Esophagus muscularis mucosa (tissue), 4 donors: ENCODE data around the gene FZR1. TPM values are rescaled to one million over a fixed set of nuclear protein-coding genes. Genes with fewer than 3 reads are reported as not detected.

Source experiments
- DNase-seq: peaks from one replicate; pipeline ENCODE4 v3.0.0-alpha.2; 2017; ENCODE audit errors: extremely low spot score
- H3K27ac ChIP-seq, 4 donors: fragments of 200-600 bp; sonication (generic); replicated peaks in 1 of 4; 1 replicate in 3 of 4; 2 replicates in 1 of 4; pipeline ENCODE4 v1.5.1; 2016 to 2019; ENCODE audit warnings: mild to moderate bottlenecking in 1 of 4
- H3K27me3 ChIP-seq, 4 donors: fragments of 200-600 bp; sonication (generic); one replicate each; pipeline versions ENCODE4 v1.5.1 to v1.6.0; 2016 to 2019
- H3K36me3 ChIP-seq, 4 donors: fragments of 200-600 bp; sonication (generic); one replicate each; pipeline ENCODE4 v1.5.1; 2016 to 2019
- H3K4me1 ChIP-seq, 4 donors: fragments of 200-600 bp; sonication (generic); one replicate each; pipeline ENCODE4 v1.5.1; 2016 to 2019
- H3K4me3 ChIP-seq, 4 donors: fragments of 200-600 bp; sonication (generic); 1 replicate in 2 of 4; 2 replicates in 2 of 4; pipeline ENCODE4 v1.5.1; 2016 to 2019; ENCODE audit warnings: mild to moderate bottlenecking in 4 of 4, moderate library complexity in 1 of 4
- H3K9me3 ChIP-seq, 4 donors: fragments of 200-600 bp; sonication (generic); 1 replicate in 3 of 4; 2 replicates in 1 of 4; pipeline ENCODE4 v1.5.1; 2016 to 2019
- CTCF ChIP-seq, 3 experiments: fragments of 200-600 bp in 2 of 3; fragments of 450-650 bp in 1 of 3; sonication (generic) in 2 of 3; IDR thresholded peaks; one replicate each; pipeline ENCODE4 v1.5.1; 2017 to 2019; ENCODE audit warnings: antibody characterized with exemption in 3 of 3, mild to moderate bottlenecking in 2 of 3, moderate library complexity in 1 of 3
- EP300 ChIP-seq: sonication (generic); formaldehyde crosslinking; IDR thresholded peaks from one replicate; pipeline ENCODE4 v1.6.1; 2017; ENCODE audit warnings: antibody characterized with exemption
- POLR2A ChIP-seq: fragments of 450-650 bp; IDR thresholded peaks from one replicate; pipeline ENCODE4 v1.6.1; 2017; ENCODE audit warnings: antibody characterized with exemption, moderate library complexity, mild to moderate bottlenecking, low read depth
- POLR2AphosphoS5 ChIP-seq, 2 donors: sonication (generic); formaldehyde crosslinking; IDR thresholded peaks; one replicate each; pipeline ENCODE4 v1.6.1; 2017; ENCODE audit warnings: antibody characterized with exemption in 2 of 2
- WGBS: methylation state at CpG from one replicate; pipeline ENCODE4 v1.1.5; 2018; 5-methylcytosine and 5-hydroxymethylcytosine counted together
- intact Hi-C: fragments of 100-400 bp; cut with DNase I; formaldehyde crosslinking; loops from one replicate; pipeline ENCODE4 v1.15.1; 2023
- total RNA-seq, 4 donors: library from RNA; depleted of rRNA; stranded (reverse); fragments of >200 nt; gene quantifications; one replicate each; pipeline versions ENCODE4 v1.1.0 to v1.2.1, GENCODE V29; 2016

FZR1 gene
- total RNA-seq, 4 donors from 2014 or later = 15.8 to 41.2 (median 31.4) TPM

GRCh38 chr19:3493651-3494050 lies 12.5 kb upstream of the FZR1 start:
- Histone ChIP-seq H3K27me3 (no peaks in the 10 kb centered on the region), H3K9me3 (no peaks in the 10 kb centered on the region), H3K4me3 (no peak overlapping the region), H3K36me3 (peaks cover 41 to 79% (median 67%) of the 10 kb centered on the region in 4 donors), H3K4me1 (peaks cover 0 to 7% (median under 1%) of the 10 kb centered on the region in 4 donors), H3K27ac (no peak overlapping the region)
- no peak for DNase-seq
- intact Hi-C loops = no loop called here
- TF ChIP-seq CTCF (IDR thresholded peaks at IDR 0.05) (no peak), POLR2A (no peak), POLR2AphosphoS5 (IDR thresholded peaks at IDR 0.05) (no peak), EP300 (no peak)
- 90% methylated on average over 10 of the region's 14 CpGs for WGBS

- no peaks in the 10 kb centered on the region for H3K27me3 ChIP-seq
- H3K36me3 ChIP-seq = peaks cover 41 to 79% (median 67%) of the 10 kb centered on the region in 4 donors
- no peak for TF ChIP-seq POLR2A
- no peak for TF ChIP-seq EP300
- TF ChIP-seq CTCF (IDR thresholded peaks at IDR 0.05) = no peak
- no peak for TF ChIP-seq POLR2AphosphoS5 (IDR thresholded peaks at IDR 0.05)
- DNase-seq = no peak
- no peaks in the 10 kb centered on the region for H3K9me3 ChIP-seq
- H3K27ac ChIP-seq = no peak overlapping the region
- 78% methylated on average over 10 of the region's 15 CpGs for WGBS
- peaks cover under 1 to 9% (median 3%) of the 10 kb centered on the region in 4 donors for H3K4me1 ChIP-seq
- H3K4me3 ChIP-seq = no peak overlapping the region
- intact Hi-C loops = no loop called here
These were observed 12.1 kb upstream of the FZR1 start for GRCh38 chr19:3494051-3494450.

GRCh38 chr19:3494559-3494958 lies 11.6 kb upstream of the FZR1 start:
- TF ChIP-seq POLR2A (no peak), EP300 (no peak), CTCF (IDR thresholded peaks at IDR 0.05) (no peak), POLR2AphosphoS5 (IDR thresholded peaks at IDR 0.05) (no peak)
- Histone ChIP-seq H3K27ac (no peak overlapping the region), H3K36me3 (peaks cover 41 to 79% (median 67%) of the 10 kb centered on the region in 4 donors), H3K4me1 (peaks cover 5 to 14% (median 8%) of the 10 kb centered on the region in 4 donors), H3K9me3 (no peaks in the 10 kb centered on the region), H3K4me3 (no peak overlapping the region), H3K27me3 (no peaks in the 10 kb centered on the region)
- intact Hi-C loops = no loop called here
- DNase-seq = no peak
- 94% methylated on average over 18 of the region's 18 CpGs for WGBS

GRCh38 chr19:3496392-3497273 lies 9.5 kb upstream of the FZR1 start:
- WGBS = 97% methylated on average over 30 of the region's 32 CpGs
- Histone ChIP-seq H3K9me3 (no peaks in the 10 kb centered on the region), H3K27ac (no peak overlapping the region), H3K27me3 (no peaks in the 10 kb centered on the region), H3K4me1 (peaks cover 10 to 26% (median 17%) of the 10 kb centered on the region in 4 donors), H3K36me3 (peaks cover 36 to 59% (median 54%) of the 10 kb centered on the region in 4 donors), H3K4me3 (no peak overlapping the region)
- intact Hi-C loops = no loop called here
- DNase-seq = no peak
- TF ChIP-seq POLR2A (no peak), POLR2AphosphoS5 (IDR thresholded peaks at IDR 0.05) (no peak), EP300 (no peak)

DNA sequence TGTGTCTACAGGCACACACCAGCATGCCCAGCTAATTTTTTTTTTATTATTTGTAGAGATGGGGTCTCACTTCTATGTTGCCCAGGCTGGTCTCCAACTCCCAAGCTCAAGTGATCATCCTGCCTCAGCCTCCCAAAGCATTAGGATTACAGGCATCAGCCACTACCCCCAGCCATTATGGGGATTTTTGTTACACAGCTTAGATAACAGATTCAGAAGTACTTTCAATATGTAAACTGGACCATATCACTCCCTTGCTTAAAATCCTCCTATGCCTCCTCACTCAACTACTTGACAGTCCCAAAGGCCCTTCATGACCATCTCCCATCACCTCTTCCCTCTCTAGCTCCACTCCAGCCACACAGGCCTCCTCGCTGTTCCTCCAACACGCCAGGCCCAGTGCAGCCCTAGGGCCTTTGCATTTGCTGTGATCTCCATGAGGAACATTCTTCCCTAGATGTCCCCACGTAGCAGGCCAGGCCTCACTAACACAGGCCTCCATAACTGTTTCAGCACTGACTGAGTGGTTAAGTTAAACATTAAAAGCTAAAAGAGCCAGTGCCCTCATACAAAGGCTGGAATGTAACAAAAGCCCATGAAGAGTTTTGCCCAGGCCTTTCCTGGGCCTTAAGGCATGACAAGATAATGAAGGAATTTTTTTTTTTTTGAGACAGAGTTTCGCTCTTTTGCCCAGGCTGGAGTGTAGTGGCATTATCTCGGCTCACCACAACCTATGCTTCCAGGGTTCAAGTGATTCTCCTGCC lies 8.2 kb upstream of the FZR1 start:
- no peaks in the 10 kb centered on the region for H3K9me3 ChIP-seq
- H3K36me3 ChIP-seq = peaks cover 24 to 46% (median 41%) of the 10 kb centered on the region in 4 donors
- no peak overlapping the region for H3K27ac ChIP-seq
- WGBS = 97% methylated on average over 5 of the region's 5 CpGs
- intact Hi-C loops = no loop called here
- peaks cover 10 to 26% (median 17%) of the 10 kb centered on the region in 4 donors for H3K4me1 ChIP-seq
- H3K27me3 ChIP-seq = no peaks in the 10 kb centered on the region
- DNase-seq = no peak
- H3K4me3 ChIP-seq = no peak overlapping the region
- TF ChIP-seq EP300 (no peak), POLR2A (no peak), POLR2AphosphoS5 (IDR thresholded peaks at IDR 0.05) (no peak), CTCF (IDR thresholded peaks at IDR 0.05) (no peak)
